Endothelial cell (in vitro differentiated cells): ENCODE results near the gene LHFPL3. TPM values are rescaled to one million over a fixed set of nuclear protein-coding genes. Genes with fewer than 3 reads are reported as not detected.

Experiments
- DNase-seq: peaks from one replicate; pipeline ENCODE4 v3.0.0; 2021; ENCODE audit warnings: low spot score
- H3K27ac Mint-ChIP-seq: one replicate; pipeline ENCODE4 v1.8.0; 2021; ENCODE audit warnings: mixed read lengths, inconsistent platforms; ENCODE audit not compliant: unreplicated experiment
- H3K27me3 Mint-ChIP-seq: one replicate; pipeline ENCODE4 v1.8.0; 2021; ENCODE audit warnings: mild to moderate bottlenecking, moderate library complexity, mixed read lengths, inconsistent platforms; ENCODE audit not compliant: unreplicated experiment
- H3K36me3 Mint-ChIP-seq: one replicate; pipeline ENCODE4 v1.8.0; 2021; ENCODE audit warnings: mild to moderate bottlenecking, low read depth, mixed read lengths, inconsistent platforms; ENCODE audit not compliant: unreplicated experiment
- H3K4me1 Mint-ChIP-seq: one replicate; pipeline ENCODE4 v1.8.0; 2021; ENCODE audit warnings: mild to moderate bottlenecking, mixed read lengths, inconsistent platforms; ENCODE audit not compliant: unreplicated experiment
- H3K4me3 Mint-ChIP-seq: one replicate; pipeline ENCODE4 v1.8.0; 2021; ENCODE audit warnings: mild to moderate bottlenecking, mixed read lengths, inconsistent platforms; ENCODE audit not compliant: unreplicated experiment
- H3K9me3 Mint-ChIP-seq: one replicate; pipeline ENCODE4 v1.8.0; 2021; ENCODE audit warnings: mixed read lengths, inconsistent platforms; ENCODE audit not compliant: unreplicated experiment
- CTCF ChIP-seq: fragments of 200-600 bp; sonication (generic); IDR thresholded peaks from one replicate; pipeline ENCODE4 v1.5.0; 2021; ENCODE audit warnings: antibody characterized with exemption; ENCODE audit not compliant: unreplicated experiment
- total RNA-seq: library from RNA; stranded (reverse); fragmentation: NEBNext Ultra II Directional; extraction: Animal tissue kit (Norgen Biotek cat#: 25700); gene quantifications from one replicate; pipeline ENCODE4 v1.2.1, GENCODE V29; 2021; ENCODE audit not compliant: unreplicated experiment

LHFPL3 gene
- total RNA-seq, 1 donor from 2014 or later: not detected

- H3K27ac Mint-ChIP-seq: no peak overlapping the region
- H3K4me3 Mint-ChIP-seq: no peak overlapping the region
- peaks cover 6% of the 10 kb centered on the region for H3K9me3 Mint-ChIP-seq
- no peak for DNase-seq
- peaks cover 15% of the 10 kb centered on the region for H3K27me3 Mint-ChIP-seq
- no peak for TF ChIP-seq CTCF
- peaks cover 9% of the 10 kb centered on the region for H3K36me3 Mint-ChIP-seq
- H3K4me1 Mint-ChIP-seq: peaks cover 5% of the 10 kb centered on the region
Observed at GRCh38 chr7:104938741-104939390, 610.5 kb downstream of the LHFPL3 start.

- peaks cover 15% of the 10 kb centered on the region for H3K27me3 Mint-ChIP-seq
- H3K9me3 Mint-ChIP-seq: peaks cover 6% of the 10 kb centered on the region
- no peak for DNase-seq
- peaks cover 15% of the 10 kb centered on the region for H3K4me1 Mint-ChIP-seq
- H3K4me3 Mint-ChIP-seq: no peak overlapping the region
- peaks cover 9% of the 10 kb centered on the region for H3K36me3 Mint-ChIP-seq
- TF ChIP-seq CTCF: no peak
- H3K27ac Mint-ChIP-seq: no peak overlapping the region
Observed at GRCh38 chr7:104940023-104940710, 611.8 kb downstream of the LHFPL3 start.

- Mint-ChIP-seq H3K36me3 (peaks cover 9% of the 10 kb centered on the region), H3K4me3 (no peak overlapping the region), H3K27ac (peak overlapping the region; percentile 96), H3K27me3 (peaks cover 15% of the 10 kb centered on the region), H3K4me1 (peaks cover 20% of the 10 kb centered on the region), H3K9me3 (peaks cover 6% of the 10 kb centered on the region)
- no peak for DNase-seq
- no peak for TF ChIP-seq CTCF
Observed at GRCh38 chr7:104943502-104944343, 615.3 kb downstream of the LHFPL3 start.

- DNase-seq: no peak
- TF ChIP-seq CTCF: no peak
- peaks cover 9% of the 10 kb centered on the region for H3K36me3 Mint-ChIP-seq
- peak overlapping the region; percentile 96 for H3K27ac Mint-ChIP-seq
- H3K27me3 Mint-ChIP-seq: peaks cover 14% of the 10 kb centered on the region
- H3K4me3 Mint-ChIP-seq: no peak overlapping the region
- H3K9me3 Mint-ChIP-seq: peaks cover 6% of the 10 kb centered on the region
- H3K4me1 Mint-ChIP-seq: peaks cover 20% of the 10 kb centered on the region
Observed at GRCh38 chr7:104945599-104945956, 617.2 kb downstream of the LHFPL3 start.
